Endometrium (tissue), 2 donors: ENCODE results near the gene DCPS.
"Not testable (repeated sequence)": the region's sequence is repeated elsewhere in the genome, so short reads cannot be mapped to it uniquely, and the experiment has no call there.

ENCODE experiments used
- FAIRE-seq: peaks from 2 replicates; lab custom pipeline; 2012; peaks lifted over from hg19 to GRCh38; lab: Jason Lieb, UNC
- donor health status: control.
- donor health status: control.

DCPS gene

DNA sequence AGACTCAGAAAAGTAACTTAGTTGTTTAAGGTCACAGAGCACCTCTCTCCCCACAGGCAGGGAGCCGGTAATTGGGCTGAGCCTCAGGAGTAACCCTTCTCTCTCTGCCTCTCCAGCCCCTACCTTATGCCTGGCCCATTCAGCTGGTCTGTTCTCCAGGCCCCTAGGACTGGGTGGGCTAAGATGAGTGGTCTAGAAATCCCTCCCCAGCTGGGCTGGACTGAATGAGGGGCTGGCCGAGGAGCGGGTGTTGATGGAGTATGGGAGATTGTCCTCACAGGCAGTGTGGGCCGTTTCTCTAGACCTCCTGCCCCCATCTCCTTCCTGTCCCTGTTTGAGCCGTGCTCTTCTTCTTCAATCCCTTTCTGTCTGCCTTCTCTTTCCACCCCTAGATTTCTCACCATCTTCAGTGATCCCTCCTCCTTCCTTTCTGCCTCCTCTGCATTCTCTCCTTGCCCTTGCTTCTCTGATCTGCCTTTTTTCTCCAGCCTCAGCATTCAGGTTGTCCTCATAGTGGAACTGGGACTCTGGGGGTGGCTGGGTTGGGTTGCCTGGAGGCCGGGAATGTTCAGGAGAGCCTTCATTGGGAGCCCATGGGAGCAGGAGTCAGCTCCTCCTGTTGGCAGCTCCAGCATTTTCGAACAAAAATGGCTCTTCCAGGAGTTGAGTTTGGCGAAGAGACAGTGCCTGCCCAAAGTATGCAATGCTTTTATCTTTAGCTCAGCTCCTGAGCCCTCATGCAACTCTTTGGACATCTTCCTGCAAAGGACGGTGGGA, 59.2 kb downstream of the DCPS start:
- FAIRE-seq: no peak

DNA sequence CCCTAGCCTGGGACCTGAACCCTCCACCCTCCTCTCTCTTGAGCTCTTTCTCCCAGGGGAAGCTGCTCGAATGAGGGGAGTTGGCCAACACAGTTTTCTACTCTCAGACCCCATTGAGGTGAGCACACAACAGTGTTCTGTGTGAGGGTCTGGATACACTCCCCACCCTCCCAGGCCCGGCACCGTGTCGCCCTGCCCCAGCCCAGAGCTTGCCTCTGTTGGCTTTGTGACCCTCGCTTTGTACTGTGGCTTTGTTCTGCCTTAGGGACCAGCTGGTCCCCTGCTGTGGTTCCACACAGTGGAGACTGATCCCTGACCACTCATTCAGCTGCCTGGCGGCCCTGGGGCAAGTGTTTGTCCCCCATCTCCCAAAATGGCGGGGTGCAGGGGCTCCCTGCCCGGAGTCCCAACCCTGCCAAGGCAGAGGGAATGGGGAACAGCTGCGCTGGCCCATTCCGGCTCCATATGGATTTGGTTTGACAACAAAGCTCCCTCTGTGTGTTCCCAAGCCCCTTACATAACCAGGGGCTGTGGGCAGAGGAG, 59.9 kb downstream of the DCPS start:
- FAIRE-seq: no peak

DNA sequence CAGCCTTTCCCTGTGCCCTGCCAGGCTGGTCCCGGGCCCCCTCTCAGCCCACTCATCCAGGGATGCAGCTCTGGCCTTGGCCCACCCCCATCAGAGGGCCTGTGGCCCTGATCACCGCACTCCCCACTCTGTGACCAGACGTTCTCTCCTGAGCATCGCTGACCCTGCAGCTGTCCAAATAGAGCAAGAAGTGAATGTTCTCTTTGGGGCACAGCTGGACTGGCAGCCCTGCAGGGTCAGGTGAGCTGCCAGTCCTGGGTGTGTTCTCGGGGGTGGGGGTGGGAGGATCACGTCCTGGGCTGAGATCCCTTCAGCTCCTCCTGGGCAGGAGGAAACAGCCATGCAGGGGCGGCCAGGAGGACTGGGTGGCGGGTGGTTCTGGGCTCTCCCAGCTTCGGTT, 60.9 kb downstream of the DCPS start:
- FAIRE-seq: not testable (repeated sequence)

DNA sequence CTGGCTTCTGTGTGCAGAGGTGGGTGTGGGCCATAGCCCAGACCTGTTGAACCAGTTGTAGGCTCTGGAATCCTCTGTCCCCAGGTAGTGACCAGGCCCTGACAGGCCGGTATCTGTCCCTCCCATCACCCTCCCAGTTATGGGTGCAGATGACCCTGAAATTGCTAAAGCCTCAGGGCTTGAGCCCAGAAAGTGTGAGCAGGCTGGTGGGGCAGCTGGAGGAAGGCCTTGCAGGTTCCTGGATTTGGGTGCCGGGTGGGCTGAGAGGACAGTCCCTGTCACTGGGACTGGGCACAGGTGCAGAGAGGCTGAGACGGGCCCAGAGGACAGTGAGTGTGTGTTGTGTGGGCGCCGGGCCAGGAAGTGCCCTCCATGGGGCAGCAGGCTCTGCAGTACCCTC, 61.6 kb downstream of the DCPS start:
- FAIRE-seq: not testable (repeated sequence)

DNA sequence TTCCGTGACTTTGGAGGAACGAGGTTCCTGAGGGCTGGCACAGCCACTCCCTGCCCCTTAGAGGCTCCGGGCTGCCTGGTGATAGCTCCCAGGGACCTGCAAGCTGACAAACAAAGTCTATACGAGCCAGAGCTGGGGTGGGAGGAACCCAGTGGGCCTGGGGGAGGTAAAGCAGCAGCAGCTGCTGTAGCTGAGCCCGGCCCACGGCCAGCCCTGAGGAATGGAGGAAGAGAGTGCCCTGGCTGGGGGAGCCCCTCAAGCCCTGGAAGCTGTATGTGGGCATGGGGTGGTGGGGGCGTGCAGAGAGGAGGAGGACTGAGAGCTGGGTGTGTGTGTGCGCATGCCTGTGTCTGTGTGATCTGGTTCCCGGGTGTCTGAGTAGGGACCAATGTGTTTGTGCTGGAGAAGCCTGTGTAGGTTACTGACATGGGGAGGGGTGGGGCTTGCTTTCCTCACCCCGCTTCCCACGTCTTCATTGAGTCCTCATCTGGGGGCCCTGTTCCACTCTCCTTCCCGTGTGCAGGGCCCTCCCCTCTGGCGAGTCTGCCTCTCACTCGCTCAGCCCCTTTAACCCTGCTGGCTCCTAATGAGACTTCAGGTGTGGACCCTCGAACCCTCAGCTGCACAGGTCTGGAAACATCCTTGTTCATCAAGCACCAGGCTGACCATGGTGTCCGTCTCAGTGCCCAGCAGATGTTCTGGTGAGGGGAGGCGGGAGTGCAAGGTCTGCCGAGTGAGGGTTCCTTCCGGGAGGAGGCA, 62.4 kb downstream of the DCPS start:
- FAIRE-seq: no peak

DNA sequence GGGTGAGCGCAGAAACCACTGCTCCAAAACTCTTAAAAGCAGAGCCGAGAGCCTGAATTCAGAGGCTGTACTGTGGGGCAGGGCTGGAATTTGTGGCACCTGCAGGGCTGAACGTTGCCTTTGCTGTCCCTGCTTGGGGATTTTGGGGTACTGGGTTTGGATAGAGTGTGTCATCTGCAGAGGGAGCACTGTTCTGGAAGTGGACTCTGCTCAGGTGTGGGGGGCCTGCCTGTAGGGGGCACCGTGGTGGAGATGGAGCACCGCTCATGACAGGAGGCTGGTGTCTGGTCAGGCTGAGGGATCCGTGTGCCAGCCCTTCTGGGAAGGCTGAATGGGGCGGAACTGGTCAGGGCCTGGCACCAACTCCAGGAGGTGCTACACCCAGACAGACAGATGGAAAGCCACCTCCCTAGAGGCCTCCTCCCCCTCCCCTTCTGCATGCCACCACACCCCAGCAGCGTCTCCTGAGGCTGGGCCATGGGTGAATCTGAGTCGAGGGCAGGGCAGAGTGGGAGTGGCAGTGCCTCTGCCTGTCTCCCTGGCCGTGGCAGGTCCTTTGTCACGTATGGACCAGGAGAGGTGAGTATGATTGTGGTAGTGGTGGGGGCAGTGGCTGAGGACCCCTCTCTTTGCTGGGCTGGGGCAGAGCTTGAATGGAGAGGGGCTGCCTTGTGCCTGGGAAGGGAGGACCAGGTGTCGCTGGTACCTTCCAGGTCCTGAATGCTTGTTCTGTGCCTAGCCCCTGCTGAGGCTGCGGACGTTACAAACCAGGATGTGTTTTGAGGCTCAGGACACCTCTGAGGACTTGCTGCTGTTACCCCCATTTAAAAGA, 63.2 kb downstream of the DCPS start:
- FAIRE-seq: not testable (repeated sequence)

DNA sequence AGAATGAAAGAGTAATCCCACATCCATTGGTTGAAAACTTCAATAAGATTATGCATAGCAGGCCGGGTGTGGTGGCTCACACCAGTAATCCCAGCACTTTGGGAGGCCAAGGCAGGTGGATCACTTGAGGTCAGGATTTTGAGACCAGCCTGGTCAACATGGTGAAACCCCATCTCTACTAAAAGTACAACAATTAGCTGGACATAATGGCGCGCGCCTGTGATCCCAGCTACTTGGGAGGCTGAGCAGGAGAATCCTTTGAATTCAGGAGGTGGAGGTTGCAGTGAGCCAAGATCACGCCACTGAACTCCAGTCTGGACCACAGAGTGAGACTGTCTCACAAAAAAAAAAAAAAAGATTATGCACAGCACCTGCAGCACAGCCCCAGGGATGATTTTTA, 63.9 kb downstream of the DCPS start:
- not testable (repeated sequence) for FAIRE-seq

DNA sequence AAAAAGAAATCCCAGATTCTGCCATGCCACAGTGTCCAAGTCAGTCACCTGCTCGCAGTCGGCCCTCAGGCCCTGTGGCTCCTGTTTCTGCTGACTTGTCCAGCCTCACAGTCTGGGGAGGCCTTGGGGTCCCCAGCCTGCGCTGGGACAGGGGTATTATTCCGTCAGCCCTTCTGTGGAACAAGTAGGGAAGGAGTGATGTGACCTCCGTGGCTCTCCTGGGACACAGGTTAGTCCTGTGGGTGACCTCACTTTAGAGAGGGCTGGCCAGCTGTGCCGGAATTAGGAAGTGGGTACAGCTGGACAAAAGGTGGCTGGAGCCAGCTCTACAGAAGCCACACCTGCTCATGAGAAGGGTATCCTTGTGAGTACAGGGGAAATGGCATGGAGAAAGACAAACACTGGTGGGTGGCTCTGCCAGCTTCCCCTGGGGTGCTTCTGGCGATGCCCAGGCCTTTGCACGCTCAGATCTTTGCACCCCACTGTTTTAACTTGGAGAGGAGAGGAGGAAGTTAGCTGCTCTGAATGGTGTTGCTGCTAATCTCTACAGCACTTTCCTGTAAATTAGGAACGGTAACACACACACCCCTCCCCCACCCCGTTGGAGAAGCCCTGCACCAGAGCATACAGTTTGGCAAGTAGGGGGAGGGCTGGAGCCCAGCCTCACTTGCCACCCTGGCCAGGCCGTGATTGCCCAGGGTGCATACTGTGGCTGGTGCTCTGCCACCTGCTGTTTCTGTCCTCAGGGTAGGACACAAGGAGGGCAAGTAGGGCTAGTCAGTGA, 64.7 kb downstream of the DCPS start:
- not testable (repeated sequence) for FAIRE-seq

DNA sequence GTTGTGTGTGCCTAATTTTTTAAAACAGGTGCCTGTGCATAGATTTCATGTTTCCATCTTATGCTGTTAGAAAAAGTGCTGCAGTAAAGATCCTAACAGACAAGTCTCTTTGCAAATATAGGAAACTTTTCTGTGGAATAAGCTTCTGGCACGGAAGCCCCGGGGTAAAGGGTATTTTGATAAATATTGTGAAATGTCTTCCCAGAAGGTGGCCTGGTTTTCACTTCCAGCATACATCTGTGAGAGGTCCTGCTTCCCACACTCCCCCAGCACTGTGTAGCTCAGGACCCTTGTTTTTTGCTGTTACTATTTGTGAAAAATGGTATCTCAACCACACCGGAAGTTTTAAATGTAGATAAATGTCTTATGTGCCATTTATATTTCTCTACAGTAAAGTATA, 66.2 kb downstream of the DCPS start:
- FAIRE-seq: no peak

DNA sequence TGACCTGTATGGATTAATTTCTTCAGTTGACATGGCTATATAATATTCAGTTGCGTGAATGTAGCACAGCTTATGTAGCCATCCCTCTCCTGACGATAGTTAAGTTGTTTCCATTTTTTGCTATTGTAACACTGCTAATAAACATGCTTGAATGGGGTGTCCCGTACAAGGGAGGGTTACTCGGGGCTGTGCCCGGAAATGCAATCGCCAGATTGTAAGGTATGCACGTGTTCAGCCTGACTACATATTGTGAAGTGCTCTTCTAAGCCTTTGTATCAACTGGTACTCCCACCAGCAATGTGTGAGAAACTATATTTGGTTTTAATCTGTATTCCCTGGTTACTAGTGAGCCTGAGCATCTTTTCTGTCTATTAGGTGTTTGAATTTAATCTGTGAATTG, 67.7 kb downstream of the DCPS start:
- no peak for FAIRE-seq

DNA sequence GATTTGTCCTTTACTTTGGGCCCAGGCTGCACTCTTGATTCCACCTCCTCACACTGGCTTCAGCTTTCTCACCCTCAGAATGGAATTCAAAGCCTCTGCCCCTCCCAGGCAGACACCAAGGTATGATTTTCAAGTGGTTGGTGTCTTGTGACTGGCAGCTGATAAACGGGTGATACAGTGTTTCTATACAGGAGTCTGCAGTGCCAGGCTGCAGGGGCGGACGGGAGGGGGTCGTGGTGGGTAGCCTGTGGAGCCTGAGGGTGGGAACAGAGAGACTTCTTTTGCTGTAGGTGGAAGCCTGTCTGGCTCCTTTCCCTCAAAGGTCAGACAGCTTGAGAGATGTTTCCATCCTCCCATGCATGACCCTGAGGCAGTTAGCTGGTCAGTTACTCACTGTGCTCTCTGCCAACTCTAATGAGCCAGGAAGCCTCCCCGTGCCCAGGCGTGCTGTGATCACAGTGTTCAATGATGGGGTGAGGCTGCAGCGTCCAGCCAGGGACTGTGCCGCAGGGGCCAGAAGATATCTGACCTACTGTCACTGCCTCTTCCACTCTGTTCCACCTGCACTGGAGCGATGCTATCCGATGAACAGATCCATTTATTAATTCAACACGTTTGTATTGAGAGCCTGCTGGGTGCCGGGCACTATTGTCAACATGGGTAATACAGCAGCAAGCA, 69.7 kb downstream of the DCPS start:
- FAIRE-seq: not testable (repeated sequence)

DNA sequence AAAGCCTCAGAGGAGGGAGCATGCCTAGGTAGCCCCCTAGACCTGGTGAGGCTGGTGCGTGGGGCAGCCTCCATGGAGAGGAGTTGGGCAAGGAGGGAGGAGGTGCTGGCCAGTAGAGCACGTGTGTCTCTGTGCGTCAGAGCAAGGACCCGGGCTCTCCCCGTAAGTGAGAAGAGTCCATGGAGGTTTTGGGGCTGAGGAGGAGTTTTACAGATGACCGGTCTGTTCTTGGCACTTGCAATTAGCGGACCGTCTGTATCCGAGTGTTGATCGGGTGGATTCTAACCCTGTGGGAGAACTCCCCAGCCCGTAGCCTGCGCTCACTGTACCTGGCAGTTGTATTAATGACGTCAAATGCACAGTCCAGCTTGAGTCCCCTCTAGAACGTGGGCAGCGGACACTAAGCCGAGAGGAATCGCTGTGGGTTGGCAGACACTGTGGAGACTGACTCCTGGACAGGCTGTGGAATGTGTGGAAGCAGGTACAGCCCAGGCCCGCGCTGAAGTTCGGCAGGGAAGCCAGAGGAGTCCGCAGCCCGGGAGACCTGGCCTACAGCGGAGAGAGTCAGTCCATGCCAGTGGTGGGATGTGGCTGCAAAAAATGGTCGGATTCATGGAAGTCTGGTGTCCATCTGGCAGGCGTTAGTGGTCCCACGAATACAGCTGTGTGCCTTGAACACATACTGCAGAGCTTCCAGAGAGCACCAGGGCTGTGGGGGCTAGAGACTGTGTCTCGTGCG, 70.9 kb downstream of the DCPS start:
- not testable (repeated sequence) for FAIRE-seq

DNA sequence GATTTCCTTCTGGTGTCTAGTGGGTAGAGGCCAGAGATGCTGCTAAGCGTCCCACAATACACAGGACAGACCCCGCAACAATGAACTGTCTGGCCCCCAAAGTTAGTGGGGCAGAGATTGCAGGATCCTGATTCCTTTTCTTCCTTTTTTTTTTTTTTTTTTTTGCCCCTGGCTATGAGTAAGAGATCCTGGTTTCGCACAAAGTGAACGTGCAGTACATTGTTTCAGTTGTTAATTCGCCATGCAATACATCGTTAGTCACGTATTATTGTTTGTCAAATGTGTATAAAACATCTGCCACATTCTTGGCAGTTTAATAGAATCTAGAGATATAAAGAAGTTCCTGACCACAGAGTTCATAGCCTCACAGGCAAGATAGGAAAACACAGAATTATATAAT, 71.9 kb downstream of the DCPS start:
- FAIRE-seq: no peak

DNA sequence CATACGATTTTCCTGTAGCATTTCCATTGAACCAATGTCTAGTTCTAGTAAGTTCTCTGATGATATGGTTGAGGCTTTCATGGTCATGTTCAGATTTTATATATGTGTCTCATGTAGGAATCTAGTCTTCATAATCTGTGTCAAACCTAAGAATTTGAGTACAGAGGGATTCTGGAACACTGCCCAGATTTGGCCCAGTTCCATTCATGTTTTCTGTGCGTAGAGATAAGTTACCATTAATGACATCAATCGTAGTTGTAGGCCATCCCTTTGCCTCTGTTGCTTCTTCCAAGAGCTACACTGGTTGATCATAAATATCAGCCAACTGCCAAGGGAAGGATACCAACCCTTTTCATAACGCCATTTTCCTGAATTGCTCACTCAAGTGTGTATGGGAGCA, 74.9 kb downstream of the DCPS start:
- FAIRE-seq: no peak

DNA sequence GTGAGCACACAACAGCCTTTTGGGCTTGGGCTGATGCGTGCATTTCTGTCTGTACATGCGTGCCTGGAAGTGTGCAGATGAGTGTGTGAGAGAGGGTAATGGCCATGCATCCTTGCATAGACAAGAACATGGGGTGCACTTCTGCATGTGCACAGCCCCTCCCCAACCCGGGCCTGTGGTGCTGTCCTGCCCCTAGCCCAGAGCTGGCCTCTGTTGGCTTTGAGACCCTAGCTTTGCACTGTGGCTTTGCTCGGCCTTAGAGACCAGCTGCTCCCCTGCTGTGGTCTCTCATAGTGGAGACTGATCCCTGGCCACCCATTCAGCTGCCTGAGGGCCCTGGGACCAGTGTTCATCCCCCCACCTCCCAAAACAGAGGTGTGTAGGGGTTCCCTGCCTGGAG, 77.0 kb downstream of the DCPS start:
- no peak for FAIRE-seq

DNA sequence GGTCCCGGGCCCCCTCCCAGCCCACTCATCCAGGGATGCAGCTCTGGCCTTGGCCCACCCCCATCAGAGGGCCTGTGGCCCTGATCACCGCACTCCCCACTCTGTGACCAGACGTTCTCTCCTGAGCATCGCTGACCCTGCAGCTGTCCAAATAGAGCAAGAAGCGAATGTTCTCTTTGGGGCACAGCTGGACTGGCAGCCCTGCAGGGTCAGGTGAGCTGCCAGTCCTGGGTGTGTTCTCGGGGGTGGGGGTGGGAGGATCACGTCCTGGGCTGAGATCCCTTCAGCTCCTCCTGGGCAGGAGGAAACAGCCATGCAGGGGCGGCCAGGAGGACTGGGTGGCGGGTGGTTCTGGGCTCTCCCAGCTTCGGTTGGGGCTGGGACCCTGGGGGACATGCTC, 78.1 kb downstream of the DCPS start:
- not testable (repeated sequence) for FAIRE-seq

DNA sequence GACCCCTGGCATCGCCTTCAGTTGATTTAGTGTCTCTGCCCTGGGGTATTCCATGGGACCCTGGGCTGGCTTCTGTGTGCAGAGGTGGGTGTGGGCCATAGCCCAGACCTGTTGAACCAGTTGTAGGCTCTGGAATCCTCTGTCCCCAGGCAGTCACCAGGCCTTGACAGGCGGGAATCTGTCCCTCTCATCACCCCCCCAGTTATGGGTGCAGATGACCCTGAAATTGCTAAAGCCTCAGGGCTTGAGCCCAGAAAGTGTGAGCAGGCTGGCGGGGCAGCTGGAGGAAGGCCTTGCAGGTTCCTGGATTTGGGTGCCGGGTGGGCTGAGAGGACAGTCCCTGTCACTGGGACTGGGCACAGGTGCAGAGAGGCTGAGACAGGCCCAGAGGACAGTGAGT, 78.8 kb downstream of the DCPS start:
- FAIRE-seq: not testable (repeated sequence)

DNA sequence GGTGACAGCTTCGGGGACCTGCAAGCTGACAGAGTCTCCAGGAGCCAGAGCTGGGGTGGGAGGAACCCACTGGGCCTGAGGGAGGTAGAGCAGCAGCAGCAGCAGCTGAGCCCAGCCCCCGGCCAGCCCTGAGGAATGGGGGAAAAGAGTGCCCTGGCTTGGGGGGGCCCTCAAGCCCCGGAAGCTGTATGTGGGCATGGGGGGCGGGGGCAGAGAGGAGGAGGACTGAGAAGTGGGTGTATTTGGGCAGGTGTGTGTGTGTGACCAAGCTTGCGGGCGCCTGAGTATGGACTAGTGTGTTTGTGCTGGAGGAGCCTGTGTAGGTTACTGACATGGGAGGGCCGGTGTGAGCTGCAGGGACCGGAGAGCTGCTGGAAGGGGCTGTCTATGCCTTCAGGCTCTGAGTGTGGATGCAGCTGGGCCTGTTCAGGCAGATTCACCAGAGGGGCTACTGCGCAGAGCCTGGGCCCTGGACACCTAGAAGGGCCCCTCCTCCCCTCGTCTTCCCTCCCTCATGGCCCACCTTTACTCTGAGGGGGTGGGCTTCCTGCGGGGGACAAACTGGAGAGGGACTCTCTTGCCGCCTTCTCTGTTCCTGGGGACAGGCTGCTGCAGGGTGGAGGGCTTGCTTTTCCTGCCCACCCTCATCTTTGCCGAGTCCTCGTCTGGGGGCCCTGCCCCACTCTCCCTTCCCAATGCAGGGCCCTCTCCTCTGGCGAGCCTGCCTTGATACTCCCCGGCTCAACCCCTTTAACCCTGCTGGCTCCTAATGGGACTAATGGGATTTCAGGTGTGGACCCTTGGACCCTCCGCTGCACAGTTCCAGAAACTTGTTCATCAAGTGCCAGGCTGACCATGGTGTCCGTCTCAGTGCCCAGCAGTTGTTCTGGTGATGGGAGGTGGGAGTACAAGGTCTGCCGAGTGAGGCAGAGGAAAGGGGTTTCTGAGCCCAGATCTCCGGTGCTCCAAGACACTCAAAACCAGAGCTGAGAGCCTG, 79.8 kb downstream of the DCPS start:
- no peak for FAIRE-seq

DNA sequence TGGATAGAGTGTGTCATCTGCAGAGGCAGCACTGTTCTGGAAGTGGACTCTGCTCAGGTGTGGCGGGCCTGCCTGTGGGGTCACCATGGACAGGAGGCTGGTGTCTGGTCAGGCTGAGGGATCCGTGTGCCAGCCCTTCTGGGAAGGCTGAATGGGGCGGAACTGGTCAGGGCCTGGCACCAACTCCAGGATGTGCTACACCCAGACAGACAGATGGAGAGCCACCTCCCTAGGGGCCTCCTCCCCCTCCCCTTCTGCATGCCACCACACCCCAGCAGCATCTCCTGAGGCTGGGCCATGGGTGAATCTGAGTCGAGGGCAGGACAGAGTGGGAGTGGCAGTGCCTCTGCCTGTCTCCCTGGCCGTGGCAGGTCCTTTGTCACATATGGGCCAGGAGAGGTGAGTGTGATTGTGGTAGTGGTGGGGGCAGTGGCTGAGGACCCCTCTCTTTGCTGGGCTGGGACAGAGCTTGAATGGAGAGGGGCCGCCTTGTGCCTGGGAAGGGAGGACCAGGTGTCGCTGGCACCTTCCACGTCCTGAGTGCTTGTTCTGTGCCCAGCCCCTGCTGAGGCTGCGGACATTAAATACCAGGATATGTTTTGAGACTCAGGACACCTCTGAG, 80.7 kb downstream of the DCPS start:
- no peak for FAIRE-seq
